ENCODE measurements around the gene ITPRIPL1. TPM values are rescaled to one million over a fixed set of nuclear protein-coding genes. Genes with fewer than 3 reads are reported as not detected.

The ITPRIPL1 gene
- total RNA-seq, 1 donor from 2014 or later = 3.6 TPM

DNA sequence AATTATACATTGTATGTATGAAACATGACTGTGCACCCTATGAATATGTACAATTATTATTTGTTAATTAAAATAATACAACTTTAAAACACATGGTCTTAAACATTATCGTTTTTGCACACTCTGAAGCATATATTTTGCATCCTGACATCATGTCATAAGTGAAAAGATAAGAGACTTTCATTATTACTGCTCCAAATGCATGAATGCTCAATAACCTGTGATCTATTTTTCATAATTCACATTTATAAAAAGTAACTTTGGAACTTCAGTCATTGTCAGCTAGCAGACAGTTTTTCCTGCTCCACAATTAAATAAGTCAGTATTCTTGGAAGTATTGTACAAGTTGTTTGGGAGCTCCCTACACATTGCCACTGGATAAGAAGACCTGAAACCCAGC is 1.3 kb upstream of the ITPRIPL1 start:
- no peak for DNase-seq (ENCODE audit: low read depth in 2 of 2)

- no peak for DNase-seq (ENCODE audit: low read depth in 2 of 2)
Measured at GRCh38 chr2:96324721-96325040, 436 bp upstream of the ITPRIPL1 start.

- no peak for DNase-seq (ENCODE audit: low read depth in 2 of 2)
Measured at GRCh38 chr2:96325884-96326255, 753 bp downstream of the ITPRIPL1 start.

DNA sequence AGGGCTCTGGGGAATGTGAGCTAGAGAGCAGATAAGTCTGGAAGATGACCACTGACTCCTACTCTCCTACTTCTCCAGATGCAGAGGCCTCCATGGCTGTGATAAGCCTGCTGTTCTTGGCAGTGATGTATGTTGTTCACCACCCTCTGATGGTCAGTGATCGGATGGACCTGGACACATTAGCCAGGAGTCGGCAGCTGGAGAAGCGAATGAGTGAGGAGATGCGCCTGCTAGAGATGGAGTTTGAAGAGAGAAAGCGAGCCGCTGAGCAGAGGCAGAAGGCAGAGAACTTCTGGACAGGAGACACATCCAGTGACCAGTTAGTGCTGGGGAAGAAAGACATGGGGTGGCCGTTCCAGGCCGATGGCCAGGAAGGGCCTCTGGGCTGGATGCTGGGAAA is 1.4 kb downstream of the ITPRIPL1 start:
- no peak for DNase-seq (ENCODE audit: low read depth in 2 of 2)

GRCh38 chr2:96326990-96327820 is 2.1 kb downstream of the ITPRIPL1 start:
- DNase-seq (ENCODE audit: low read depth in 2 of 2) = no peak

GRCh38 chr2:96329456-96329855 is 4.3 kb downstream of the ITPRIPL1 start:
- peak; percentile 82 to 93 for DNase-seq (ENCODE audit: low read depth in 2 of 2)

DNA sequence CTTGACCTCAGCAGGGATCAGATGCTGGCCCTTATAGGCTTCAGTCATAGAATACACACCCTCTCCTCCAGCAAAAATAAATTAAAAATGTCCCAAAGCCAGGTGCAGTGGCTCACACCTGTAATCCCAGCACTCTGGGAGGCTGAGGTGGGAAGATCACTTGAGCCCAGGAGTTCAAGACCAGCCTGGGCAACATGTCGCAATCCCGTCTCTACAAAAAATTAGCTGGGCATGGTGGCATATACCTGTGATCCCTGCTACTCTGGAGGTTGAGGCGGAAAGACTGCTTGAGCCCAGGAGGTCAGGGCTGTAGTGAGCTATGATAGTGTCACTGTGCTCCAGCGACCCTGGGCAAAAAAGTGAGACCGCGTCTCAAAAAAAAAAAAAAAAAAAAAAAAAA is 4.8 kb downstream of the ITPRIPL1 start:
- no peak for DNase-seq (ENCODE audit: low read depth in 2 of 2)

DNA sequence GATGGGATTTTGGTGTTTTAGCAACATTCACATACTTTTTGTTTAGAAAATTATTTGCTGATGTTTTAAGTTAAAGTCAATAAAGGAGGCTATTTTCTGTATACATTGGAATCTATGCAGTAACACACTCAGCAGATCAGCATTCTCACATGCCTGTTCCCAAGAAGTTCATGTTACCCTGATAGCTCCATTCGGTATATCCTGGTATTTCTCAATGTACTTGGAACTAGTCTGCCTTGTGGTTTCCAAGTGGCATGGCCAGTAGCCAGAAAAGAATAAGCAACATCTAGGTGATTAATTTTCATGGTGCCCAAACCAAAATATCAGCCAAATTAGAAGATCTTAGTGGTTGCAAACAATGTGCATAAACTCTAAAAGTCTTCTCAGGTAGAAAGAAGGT is 5.3 kb downstream of the ITPRIPL1 start:
- DNase-seq (ENCODE audit: low read depth in 2 of 2) = no peak

DNA sequence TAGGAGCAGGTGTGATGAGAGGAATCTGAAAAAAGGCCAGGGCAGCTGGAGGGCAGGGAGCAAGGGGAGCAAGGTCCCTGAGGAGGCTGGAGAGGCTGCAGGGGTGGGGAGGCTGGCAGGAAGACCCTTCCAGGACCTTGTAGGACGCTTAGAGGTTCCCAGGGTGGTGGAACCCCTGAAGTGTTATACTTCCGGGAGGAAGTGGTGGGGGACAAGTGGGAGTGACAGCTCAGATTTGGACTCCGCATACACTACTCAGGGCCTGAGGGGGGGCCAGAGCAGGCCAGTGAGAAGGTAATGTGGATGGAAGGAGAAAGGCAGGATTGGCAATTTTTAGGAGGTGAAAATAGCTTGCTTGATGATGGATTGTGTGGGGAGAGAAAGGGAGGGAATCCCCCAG is 8.6 kb downstream of the ITPRIPL1 start:
- DNase-seq (ENCODE audit: low read depth in 2 of 2) = no peak

DNA sequence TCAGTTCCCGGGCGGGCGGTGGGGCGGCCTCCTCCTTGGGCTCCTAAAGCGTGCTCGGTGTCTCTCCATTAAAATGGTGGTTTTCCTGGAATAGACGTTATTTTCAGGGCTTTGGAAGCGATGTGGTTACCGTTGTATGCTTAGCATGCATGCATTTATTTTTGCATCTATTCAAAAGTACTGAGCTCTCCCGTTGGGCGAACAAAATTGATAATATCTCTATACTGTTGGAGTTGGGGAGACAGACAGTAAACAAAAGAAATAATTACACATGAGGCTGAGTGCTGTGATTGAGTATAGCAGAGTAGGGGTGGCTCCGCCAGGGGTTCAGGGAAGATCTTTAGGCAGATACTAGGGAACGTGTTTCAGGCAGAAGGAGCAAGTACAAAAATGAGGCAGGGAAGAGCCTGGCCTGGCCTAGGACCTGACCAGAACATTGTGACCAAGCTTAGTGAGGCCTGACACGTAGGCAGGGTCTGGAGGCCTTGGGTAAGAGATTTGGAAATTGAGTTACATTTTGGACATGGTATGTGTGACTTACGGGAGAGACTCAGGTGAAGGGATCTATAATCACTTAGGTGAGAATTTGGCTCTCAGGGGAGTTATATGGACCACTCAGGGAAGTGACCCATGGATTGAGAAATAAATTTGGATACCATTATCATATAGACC is 11.1 kb downstream of the ITPRIPL1 start:
- no peak for DNase-seq (ENCODE audit: low read depth in 2 of 2)

DNA sequence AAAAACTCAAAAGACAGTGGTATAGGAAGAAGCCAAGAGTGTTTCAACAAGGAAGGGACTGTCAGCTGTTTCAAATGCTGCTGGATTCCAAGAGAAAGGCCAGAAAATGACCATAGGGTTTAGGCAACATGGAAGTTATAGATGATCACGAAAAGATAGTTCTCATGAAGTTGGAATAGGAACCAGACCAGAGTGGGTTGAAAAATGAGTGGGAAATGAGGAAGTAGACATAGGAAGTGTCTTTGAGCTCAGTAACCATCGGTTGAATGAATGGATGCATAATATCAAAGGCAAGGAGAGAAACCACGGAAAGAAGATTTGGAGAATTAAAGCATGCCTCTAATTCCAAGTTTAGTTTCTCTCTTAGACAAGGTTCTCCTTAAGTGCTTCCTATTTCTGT is 11.8 kb downstream of the ITPRIPL1 start:
- DNase-seq (ENCODE audit: low read depth in 2 of 2) = no peak

DNA sequence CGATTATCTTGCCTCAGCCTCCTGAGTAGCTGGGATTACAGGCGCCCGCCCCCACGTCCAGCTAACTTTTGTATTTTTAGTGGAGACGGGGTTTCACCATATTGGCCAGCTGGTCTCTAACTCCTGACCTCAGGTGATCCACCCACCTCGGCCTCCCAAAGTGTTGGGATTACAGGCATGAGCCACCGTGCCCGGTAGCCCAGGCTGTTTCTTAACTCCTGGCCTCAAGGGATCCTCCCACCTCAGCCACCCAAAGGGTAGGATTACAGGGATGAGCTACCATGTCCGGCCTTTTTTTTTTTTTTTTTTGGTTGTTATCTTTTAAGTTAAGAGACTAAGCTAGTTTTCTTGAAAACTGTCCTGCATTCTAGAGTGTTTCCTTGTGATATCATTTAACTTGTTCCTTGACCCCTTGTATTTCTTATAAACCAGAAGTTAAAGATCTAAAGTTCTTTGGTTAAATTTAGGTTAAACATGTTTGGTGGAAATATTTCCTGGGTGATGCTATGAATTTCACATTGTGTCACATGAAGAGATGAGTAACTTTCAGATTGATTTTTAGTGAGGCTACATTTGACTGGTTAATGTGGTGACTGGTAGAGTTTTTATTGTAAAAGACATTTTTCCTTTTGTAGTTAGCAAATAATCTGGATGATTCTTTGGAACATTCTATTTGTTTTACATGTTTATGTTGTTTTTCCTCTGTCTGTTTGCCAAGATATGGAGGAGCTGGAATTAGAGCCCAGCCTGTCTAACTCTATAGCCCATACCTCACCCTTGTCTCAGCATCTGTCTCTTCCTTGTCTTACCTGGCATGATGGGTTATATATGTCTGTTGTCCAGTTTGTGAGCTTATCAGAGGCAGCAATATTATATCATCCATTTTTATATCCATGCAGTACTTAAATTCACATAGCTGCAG is 15.6 kb downstream of the ITPRIPL1 start:
- no peak for DNase-seq (ENCODE audit: low read depth in 2 of 2)

- DNase-seq (ENCODE audit: low read depth in 2 of 2) = no peak
Measured at GRCh38 chr2:96341641-96342040, 16.5 kb downstream of the ITPRIPL1 start.

- peak; percentile 56 to 62 for DNase-seq (ENCODE audit: low read depth in 2 of 2)
Measured at GRCh38 chr2:96342085-96342484, 17.0 kb downstream of the ITPRIPL1 start.

DNA sequence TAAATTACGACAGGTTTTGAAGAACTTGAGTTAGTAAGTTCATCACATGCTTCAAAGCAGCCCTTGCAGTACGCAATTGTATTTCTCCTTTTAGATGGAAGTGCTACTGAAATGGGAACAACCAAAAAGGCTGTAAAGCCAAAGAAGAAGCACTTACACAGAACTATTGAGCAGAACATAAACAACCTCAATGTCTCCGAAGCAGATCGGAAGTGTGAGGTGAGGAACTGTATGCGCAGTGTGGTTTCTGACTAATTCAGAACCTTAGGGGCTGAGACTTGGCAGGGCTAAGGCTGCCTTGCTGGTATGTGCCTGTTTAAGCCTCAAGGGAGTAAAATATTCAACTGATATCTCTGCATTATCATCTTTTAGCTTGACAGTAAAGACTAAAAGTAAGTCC is 18.9 kb downstream of the ITPRIPL1 start:
- no peak for DNase-seq (ENCODE audit: low read depth in 2 of 2)

DNA sequence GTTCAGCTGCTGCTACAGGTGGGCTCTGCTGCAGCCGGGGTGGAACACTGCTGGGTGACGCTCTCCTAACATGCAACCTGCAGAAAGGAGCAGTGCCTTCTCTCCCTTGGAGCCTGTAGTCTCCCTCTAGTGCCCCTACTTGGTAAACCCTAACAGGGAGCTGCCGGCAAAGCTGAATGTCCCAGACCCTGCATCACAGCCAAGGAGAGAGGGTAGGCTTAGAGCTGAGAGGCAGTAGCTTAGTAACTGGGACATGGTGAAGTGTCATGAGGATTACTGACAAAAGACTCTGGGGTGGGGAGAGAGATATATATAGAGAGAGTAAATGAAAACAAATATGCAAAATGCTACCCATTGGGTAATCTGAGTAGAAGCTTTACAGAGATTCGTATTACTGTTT is 20.3 kb downstream of the ITPRIPL1 start:
- no peak for DNase-seq (ENCODE audit: low read depth in 2 of 2)

DNA sequence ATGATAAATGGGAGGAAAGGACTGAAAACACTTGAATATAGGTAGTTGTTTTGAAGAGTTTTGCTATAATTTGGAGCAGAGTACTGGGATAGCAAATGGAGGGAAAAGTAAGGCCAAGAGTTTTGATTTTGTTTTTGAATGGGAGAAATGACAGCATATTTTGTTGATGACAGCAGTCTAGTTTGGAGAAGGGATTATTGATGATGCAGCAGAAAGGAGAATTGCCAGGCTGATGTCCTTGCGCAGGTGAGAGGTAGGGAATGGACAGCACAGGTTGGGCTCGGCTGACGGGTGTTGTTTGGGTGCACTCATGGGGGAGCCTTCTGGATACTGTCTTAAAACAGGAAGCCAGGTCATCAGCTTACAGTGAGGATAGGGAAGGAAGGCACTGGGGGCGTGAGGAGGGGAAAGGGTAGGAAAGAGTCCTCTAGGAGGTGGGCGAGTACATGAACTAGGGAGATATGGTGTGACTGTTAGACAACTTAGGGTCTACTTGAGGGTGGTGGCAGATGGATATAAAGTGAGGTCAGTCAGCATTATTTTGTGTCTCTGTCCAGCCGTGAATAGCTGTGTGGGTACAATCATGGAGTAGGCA is 20.8 kb downstream of the ITPRIPL1 start:
- no peak for DNase-seq (ENCODE audit: low read depth in 2 of 2)

DNA sequence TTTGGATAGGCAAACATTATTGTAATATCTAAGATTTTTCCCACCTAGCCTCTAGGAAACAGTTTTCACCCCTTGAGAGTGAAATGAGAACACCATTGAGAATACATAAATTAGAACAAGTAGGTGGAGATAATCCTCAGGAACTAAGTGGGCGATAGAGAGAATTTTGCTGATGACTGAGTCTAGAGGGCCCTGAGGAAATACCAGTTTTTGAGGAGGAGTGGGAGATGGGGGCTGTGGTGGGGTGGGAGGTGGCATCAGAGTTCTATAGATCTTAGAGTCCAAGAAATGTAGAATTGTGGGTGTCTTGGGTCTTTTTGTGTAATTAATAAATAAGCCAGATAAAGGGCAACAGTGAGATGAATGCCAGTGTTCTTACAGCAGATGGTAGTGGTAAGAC is 22.3 kb downstream of the ITPRIPL1 start:
- no peak for DNase-seq (ENCODE audit: low read depth in 2 of 2)

DNA sequence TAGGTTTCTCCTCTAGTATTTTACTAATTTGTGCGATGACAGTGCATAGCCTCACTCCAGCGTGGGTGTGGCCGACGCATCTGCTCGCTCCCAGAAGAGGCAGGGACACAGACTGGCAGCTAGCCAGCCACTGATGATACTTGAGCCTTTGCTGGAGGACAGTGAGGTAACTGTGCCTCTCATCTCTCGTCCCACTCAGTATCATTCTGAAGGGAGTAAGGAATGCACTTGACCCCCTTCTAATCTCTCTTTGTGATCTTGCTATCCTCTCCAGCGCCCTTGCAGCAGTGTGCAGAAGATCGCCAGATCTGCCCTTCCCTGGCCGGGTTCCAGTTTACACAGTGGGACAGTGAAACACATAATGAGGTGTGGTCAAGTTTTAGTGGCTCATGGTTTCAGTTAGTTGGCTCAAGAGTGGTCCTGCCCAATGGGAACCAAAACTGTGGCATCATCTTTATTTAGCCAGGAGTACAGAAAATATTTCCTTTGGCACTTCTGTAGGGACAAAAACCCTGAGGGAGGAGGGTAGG is 28.0 kb downstream of the ITPRIPL1 start:
- DNase-seq (ENCODE audit: low read depth in 2 of 2) = peak; percentile 31 to 88

- peak; percentile 81 to 96 for DNase-seq (ENCODE audit: low read depth in 2 of 2)
Measured at GRCh38 chr2:96353606-96354101, 28.5 kb downstream of the ITPRIPL1 start.

- DNase-seq (ENCODE audit: low read depth in 2 of 2) = peak in 1 of 2 donors; percentile 45
Measured at GRCh38 chr2:96354492-96354891, 29.4 kb downstream of the ITPRIPL1 start.
